HG02642 (cell line): ENCODE results near the gene CD99L2.
"Not testable (repeated sequence)": the region's sequence is repeated elsewhere in the genome, so short reads cannot be mapped to it uniquely, and the experiment has no call there.

Experiments used
- ATAC-seq: cut with Tn5 transposase; IDR thresholded peaks from one replicate; pipeline ENCODE4 v1.9.1; 2021; ENCODE audit warnings: mild to moderate bottlenecking; ENCODE audit not compliant: unreplicated experiment, poor library complexity

Gene CD99L2

GRCh38 chrX:150857453-150857852 lies 41.0 kb downstream of the CD99L2 start:
- no peak for ATAC-seq

DNA sequence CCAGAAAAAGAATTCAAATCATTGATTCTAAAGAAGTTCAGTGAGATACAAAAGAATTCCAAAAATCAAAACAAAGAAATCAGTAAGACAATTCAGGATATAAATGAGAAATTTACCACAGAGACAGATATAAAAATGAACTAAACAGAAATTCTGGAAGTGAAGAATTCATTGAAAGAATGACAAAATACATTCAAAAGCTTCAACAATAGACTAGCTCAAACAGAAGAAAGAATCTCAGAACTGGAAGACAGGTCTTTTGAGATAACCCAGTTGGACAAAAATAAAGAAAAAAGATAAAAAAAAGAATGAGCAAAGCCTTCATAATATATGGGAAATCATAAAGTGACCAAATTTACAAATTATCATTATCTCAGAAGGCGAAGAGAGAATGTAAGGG lies 41.7 kb downstream of the CD99L2 start:
- ATAC-seq = no peak

DNA sequence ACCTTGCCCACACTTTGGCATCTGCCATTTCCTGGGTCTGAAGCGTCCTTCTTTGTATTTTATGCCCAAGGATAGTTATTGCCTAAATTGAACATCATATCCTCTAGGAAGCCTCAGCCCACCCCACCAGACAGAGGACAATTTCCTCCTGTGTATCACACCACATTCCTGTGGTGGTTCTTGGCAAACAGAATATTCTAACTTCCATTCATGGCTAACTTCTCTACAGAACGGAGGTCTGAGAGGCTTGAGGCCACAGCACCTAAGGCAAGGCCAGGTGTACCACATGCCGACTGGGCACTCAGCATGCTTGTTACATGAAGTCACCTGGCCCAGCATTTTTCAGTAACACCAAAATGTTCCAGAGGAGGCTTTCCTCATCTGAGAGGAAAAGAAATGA lies 42.4 kb downstream of the CD99L2 start:
- ATAC-seq = no peak

GRCh38 chrX:150854856-150855255 lies 43.6 kb downstream of the CD99L2 start:
- no peak for ATAC-seq

- no peak for ATAC-seq
These were observed 48.3 kb downstream of the CD99L2 start for GRCh38 chrX:150849996-150850720.

DNA sequence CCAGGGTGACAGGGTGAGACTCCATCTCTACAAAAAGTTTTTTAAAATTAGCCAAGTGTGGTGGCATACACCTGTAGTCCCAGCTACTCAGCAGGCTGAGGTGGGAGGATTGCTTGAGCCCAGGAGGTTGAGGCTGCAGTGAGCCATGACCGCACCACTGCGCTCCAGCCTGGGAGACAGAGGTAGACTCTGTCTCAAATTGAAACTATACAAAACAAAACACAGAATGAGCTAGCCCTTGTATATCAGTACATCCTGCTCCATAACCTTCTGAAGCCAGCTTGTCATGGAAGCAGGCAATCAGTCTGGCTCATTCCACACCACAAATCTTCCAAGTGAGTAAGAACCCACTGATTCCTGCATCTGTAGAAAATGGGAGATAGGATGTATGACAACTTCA lies 49.0 kb downstream of the CD99L2 start:
- ATAC-seq = peak; percentile 55

DNA sequence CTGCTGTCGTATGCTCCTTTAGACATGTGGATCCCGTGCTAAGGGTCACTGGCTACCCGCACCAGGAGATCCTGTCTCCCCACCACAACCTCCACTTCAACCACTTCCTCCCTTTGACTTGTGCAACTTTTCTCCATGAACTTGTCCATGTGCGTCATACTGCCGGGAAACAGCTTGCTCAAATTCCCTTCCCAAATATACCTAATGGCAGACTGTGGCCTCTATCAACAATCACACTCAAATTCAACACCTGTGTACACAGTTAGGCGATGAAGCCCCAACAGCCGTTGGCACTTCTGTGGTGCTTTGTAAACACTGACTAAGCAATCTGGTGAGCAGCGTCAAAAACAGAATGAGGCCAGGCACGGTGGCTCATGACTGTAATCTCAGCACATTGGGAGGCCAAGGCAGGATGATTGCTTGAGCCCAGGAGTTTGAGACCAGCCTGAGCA lies 49.5 kb downstream of the CD99L2 start:
- no peak for ATAC-seq

DNA sequence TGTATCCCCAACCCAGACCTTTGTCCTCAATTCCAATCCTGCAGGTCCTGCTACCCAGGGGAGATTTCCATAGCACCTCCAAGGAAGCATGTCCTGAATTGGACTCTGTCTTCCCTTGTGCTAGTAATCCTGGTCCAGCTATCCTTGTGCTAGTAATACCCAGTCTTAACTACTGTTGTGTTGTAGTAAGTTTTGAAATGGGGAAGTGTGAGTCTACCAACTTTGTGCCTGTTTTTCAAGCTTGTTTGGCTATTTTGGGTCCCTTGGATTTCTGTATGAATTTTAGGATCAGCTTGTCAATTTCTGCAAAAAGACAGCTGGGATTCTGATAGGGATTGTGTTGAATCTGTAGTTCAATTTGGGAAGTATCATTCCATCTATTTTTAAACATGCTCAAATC lies 51.4 kb downstream of the CD99L2 start:
- no peak for ATAC-seq

DNA sequence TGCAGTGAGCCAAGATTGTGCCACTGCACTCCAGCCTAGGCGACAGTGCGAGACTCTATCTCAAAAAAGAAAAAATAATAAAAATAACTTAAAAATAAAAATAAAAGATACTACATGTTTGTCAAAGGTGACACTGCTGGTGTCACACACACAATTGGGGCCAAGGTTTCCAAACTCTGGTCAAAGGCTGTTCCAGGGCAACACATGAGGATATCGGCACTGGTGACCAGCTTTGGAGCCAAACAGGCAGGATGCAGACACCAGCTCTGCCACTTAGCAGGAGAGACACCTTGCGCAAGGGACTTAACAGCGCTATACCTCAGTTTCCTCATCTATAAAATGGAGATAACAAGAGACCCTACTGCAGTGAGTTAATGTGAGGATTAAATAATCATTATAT lies 52.3 kb downstream of the CD99L2 start:
- ATAC-seq = no peak

DNA sequence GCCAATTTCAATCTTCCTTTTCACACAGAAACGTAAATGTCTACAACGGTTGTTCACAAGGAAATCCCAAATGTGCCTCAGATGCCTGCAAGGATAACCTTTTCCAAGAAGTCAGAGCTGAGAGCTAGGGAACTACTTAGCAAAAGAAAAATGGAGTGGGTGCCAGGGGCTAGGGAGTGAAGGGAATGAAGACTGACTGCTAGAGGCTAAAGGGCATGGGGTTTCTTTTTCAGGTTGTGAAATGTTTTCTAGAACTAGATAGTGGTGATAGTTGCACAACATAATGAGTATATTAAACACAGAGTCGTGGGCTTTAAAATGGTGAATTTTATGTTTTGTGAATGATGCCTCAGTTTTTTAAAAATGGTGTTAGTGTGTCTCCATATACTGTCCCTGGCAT lies 53.4 kb downstream of the CD99L2 start:
- no peak for ATAC-seq

- no peak for ATAC-seq
These were observed 54.5 kb downstream of the CD99L2 start for GRCh38 chrX:150844016-150844415.

DNA sequence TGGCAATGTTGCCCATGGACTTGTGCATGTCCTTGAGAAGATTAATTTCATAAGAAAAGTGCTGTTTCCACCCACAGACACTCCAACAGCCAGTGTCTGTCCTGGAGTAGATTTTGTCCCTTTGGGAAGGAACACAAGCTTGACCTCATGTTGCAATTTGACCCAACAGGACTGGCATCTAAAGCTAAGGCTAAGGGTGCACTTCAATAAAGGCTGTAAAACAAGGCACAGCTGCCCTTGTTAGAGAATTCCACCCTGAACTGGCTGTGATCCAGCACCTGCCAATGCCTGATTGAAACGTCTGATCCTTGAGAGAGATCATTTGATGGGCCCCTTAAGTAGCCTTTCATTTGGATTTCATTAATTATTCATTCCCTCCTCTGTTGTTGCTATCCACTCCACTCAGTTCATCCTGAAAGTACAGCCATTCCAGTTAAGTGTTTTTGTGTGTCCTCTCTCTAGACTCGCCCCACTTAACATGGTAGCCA lies 56.2 kb downstream of the CD99L2 start:
- ATAC-seq = no peak

DNA sequence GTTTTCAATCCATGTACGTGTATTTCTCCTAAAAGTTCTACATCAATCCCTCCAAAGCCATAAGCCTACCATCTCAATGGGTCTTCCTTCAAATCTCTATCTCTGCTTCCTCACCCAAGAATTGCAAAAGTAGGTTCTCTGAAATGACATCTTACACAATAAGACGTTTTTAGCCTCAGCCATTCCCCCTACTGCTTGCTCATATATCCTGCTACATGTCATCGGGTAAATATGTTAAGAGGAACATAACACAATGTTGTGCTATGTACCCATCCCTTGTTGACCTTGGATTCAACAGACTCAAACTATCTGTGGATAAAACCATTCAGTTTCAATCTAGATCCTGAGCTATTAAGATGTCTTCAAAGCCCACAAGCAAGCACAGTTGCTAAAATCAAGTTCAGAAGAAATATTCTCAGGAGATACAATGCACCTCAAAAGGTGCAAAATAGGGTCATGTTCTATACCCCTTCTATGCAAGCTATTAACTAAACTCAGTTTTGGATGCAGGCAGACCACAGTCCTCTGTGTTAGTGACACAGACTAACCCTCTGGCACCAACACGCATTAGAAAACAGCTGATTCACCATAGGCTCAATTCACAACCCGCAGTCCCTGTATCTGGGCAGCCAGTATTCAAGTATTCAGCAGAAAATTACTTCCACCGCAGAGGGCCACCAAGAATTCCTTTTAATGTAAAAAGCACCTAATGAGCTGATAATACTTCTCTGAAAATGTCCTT lies 56.8 kb downstream of the CD99L2 start:
- ATAC-seq = no peak

DNA sequence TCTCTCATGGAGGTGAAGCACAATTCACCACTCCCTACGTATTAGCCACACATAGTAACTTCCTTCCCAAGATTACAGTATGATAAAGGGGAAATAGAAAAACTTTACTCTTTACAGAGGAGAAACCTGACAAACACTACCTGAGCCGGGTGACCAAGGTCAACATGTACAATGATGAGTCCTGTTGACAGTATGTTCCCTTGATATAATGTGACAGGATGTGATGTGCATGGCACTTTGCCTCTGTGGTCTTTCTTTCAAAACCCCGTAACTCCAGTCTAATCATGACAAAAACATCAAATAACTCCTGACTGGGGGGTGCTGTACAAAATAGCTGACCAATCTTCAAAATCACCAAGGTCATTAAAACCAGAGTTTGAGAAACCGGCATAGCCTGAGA lies 60.6 kb downstream of the CD99L2 start:
- ATAC-seq = no peak

DNA sequence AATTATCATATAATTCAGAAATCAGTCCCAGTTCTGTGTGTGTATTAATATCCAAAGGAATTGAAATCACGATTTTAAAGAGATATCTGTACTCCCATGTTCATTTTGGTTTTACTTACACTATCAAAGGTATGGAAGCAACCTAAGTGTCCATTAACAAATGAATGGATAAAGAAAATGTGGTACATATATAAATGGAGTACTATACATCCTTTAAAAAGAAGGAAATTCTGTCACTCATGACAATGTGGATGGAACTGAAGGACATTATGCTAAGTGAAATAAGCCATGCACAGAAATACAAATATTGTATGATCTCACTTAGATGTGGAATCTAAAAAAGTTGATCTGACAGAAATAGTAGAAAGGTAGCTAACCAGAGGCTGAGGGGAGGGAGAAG lies 63.8 kb downstream of the CD99L2 start:
- ATAC-seq = no peak

DNA sequence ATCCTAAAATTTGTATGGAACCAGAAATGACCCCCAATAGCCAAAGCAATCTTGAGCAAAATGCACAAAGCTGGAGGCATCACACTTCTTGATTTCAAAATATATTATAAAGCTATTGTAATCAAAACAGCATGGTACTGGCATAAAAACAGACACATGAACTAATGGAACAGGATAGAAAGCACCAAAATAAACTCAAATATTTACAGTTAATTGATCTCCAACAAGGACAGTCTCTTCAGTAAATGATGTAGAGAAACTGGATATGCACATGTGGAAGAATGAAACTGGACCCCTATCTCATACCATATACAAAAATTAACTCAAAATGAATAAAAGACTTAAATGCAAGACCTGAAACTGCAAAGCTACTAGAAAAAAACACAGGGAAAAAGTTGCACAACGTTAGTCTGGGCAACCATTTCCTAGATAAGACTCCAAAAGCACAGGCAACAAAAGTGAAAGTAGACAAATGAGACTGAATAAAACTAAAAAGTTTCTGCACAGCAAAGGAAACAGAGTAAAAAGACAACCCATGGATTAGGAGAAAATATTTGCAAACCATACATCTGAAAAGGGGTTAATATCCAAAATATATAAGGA lies 64.9 kb downstream of the CD99L2 start:
- ATAC-seq = no peak

DNA sequence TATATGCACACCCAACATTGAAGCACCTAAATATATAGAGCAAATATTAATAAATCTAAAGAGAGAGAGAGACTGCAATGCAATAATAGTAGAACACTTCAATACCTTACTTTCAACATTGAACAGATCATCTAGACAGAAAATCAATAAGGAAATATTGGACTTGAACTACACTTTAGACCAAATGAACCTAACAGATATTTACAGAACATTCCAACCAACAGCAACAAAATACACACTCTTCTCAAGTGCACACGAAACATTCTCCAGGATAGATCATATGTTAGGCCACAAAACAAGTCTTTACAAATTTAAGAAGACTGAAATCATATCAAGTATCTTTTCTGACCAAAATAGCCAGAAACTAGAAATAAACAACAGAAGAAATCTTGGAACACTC lies 66.6 kb downstream of the CD99L2 start:
- no peak for ATAC-seq

DNA sequence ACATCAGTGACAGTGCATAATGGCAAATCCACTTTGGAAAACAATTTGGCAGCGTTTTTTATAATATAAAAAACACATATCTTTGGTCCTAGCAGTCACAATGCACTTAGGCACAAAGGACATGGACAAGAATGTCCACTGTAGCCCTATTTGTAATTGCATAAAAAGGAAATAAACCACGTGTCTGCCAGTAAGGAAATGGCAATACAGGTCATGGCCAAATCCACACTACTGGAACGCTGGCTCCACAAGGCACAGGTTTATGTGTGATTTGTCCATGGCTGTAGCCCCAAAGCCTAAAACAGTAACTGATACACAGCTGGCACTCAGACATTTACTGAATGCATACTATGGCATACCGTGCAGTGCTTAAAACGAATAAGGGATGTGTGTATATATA lies 69.7 kb downstream of the CD99L2 start:
- no peak for ATAC-seq

DNA sequence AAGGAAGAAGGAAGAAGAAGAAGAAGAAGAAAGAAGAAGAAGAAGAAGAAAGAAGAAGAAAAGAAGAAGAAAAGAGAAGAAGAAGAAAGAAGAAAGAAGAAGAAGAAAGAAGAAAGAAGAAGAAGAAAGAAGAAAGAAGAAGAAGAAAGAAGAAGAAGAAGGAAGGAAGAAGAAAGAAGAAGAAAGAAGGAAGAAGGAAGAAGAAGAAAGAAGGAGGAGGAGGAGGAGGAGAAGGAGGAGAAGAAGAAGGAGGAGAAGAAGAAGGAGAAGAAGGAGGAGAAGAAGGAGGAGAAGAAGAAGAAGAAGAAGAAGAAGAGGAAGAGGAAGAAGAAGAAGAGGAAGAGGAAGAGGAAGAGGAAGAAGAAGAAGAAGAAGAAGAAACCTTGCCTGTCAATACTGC lies 74.1 kb downstream of the CD99L2 start:
- not testable (repeated sequence) for ATAC-seq

DNA sequence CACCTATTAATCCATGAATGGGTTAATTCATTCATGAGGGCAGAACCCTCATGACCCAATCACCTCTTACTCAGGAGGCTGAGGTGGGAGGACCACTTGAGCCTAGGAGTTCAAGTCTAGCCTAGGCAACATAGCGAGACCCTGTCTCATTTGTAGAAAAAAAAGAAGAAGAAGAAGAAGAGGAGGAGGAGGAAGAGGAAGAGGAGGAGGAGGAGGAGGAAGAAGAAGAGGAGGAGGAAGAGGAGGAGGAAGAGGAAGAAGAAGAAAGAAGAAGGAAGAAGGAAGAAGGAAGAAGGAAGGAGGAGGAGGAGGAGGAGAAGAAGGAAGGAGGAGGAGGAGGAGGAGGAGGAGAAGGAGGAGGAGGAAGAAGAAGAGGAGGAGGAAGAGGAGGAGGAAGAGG lies 74.6 kb downstream of the CD99L2 start:
- not testable (repeated sequence) for ATAC-seq

DNA sequence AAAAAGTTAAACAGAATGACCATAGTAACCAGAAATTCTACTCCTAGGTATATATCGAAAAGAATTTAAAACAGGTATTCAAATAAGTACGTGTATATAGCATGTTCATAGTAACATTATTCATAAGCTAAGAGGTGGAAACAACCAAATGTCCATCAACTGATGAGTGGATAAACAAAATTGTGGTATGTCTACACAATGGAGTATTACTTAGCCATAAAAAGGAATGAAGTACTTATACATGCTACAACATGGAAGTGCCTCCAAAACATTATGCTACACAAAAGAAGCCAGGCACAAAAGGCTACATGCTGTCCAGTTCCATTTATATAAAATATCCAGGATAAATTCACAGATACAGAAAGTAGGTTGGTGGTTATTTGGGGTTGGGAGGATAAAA lies 76.5 kb downstream of the CD99L2 start:
- ATAC-seq = no peak
